Ishikawa (cell line): ENCODE measurements around the gene CEBPE.

Source experiments
- CEBPB ChIP-seq: IDR thresholded peaks from 2 replicates; pipeline ENCODE4 v1.6.1; 2012
- CREB1 ChIP-seq: IDR thresholded peaks from 2 replicates; pipeline ENCODE4 v1.6.1; 2012; ENCODE audit warnings: low read depth
- EGR1 ChIP-seq: IDR thresholded peaks from 2 replicates; pipeline ENCODE4 v1.6.1; 2012
- EP300 ChIP-seq: IDR thresholded peaks from 2 replicates; pipeline ENCODE4 v1.6.1; 2012; ENCODE audit warnings: borderline replicate concordance
- NFIC ChIP-seq: IDR thresholded peaks from 2 replicates; pipeline ENCODE4 v1.6.1; 2012
- RAD21 ChIP-seq: IDR thresholded peaks from 2 replicates; pipeline ENCODE4 v1.6.1; 2012; ENCODE audit warnings: low read depth
- REST ChIP-seq: IDR thresholded peaks from 2 replicates; pipeline ENCODE4 v1.6.1; 2012; ENCODE audit warnings: low read depth, mild to moderate bottlenecking
- TAF1 ChIP-seq: IDR thresholded peaks from 2 replicates; pipeline ENCODE4 v1.6.1; 2012; ENCODE audit warnings: low read depth, mild to moderate bottlenecking
- TCF12 ChIP-seq: IDR thresholded peaks from 2 replicates; pipeline ENCODE4 v1.6.1; 2012; ENCODE audit warnings: low read depth
- USF1 ChIP-seq: IDR thresholded peaks from 2 replicates; pipeline ENCODE4 v1.6.1; 2012
- YY1 ChIP-seq: IDR thresholded peaks from 2 replicates; pipeline ENCODE4 v1.6.1; 2012; ENCODE audit warnings: low read depth
- TF ChIP-seq, protein P1 (sequence below): IDR thresholded peaks from 2 replicates; pipeline ENCODE4 v1.6.1; 2012

DNA sequence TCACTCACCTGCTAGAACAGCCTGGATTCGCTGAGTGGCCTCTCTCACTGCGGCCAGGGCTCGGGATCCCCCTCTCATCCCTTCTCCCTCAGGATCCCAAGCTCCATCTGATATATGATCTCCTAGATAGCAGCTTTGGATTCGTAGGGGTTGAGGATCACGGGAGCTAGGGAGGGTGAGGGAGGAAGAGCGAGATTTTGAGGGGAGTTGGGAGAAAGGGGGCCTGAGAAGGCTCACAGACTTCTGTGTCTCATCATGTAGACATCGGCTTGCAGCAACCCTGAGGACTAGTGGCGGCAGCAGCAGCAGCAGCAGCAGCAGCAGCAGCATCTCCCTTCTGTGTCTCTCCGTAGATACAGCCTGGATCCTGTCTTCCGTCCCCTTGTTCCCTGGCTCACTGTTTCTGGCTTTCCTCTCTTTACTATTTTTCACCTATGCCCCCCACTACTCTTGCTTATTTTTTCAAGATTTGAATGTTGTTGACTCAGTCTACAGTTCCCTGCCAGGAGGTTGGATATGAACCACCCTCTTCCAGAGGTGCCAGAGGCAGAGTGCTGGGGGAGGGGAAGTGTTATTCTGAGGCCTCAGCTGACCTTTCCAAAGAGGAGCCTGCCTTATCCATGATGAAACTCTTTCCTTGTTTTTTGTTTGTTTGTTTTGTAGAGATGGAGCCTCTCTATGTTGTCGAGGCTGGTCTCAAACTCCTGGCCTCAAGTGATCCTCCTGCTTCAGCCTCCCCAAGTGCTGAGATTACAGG is 14.3 kb downstream of the CEBPE start, which contains the start of gene CIROP:
- TF ChIP-seq USF1, result no peak
- TF ChIP-seq, protein P1, sequence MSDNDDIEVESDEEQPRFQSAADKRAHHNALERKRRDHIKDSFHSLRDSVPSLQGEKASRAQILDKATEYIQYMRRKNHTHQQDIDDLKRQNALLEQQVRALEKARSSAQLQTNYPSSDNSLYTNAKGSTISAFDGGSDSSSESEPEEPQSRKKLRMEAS, result no peak
- TF ChIP-seq RAD21, result no peak
- TF ChIP-seq YY1, result no peak
- no peak for TF ChIP-seq EP300
- TF ChIP-seq REST, result no peak
- TF ChIP-seq CREB1, result no peak
- TF ChIP-seq CEBPB, result no peak
- no peak for TF ChIP-seq EGR1
- TF ChIP-seq TAF1, result no peak
- no peak for TF ChIP-seq TCF12
- no peak for TF ChIP-seq NFIC
